MM.1S (cell line): ENCODE results near the gene PARP8.

ENCODE experiments used
- EZH2 ChIP-seq: fragments of 300-600 bp; sonication (generic); optimal IDR thresholded peaks from 2 replicates; pipeline ENCODE3; 2017; ENCODE audit warnings: low read depth, mild to moderate bottlenecking, antibody characterized with exemption, low read length, mixed read lengths
- TF ChIP-seq, protein P1 (sequence below): fragments of 300-600 bp; sonication (generic); IDR thresholded peaks from 2 replicates; pipeline ENCODE4 v1.5.1; 2016; ENCODE audit warnings: antibody characterized with exemption, low read length, mixed read lengths

DNA sequence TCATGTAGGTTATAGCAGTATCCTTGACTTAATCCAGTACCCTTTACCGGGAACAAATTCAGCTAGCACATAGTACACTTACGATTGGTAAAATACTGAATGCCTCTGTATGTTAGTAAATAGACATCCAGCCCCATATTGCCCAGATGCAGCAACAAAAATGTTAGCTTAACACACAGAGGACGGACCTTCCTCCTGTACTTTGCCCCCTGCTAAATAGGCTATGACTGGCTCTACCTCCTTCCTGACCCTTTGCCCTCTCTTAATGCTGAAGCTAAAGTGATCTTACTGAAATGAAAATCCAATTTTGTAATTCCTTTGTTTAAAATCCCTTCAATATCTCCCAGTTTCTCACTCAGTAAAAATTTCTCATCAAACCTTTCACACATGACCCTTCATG, 183.1 kb downstream of the PARP8 start:
- TF ChIP-seq, protein P1, sequence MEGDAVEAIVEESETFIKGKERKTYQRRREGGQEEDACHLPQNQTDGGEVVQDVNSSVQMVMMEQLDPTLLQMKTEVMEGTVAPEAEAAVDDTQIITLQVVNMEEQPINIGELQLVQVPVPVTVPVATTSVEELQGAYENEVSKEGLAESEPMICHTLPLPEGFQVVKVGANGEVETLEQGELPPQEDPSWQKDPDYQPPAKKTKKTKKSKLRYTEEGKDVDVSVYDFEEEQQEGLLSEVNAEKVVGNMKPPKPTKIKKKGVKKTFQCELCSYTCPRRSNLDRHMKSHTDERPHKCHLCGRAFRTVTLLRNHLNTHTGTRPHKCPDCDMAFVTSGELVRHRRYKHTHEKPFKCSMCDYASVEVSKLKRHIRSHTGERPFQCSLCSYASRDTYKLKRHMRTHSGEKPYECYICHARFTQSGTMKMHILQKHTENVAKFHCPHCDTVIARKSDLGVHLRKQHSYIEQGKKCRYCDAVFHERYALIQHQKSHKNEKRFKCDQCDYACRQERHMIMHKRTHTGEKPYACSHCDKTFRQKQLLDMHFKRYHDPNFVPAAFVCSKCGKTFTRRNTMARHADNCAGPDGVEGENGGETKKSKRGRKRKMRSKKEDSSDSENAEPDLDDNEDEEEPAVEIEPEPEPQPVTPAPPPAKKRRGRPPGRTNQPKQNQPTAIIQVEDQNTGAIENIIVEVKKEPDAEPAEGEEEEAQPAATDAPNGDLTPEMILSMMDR = no peak
- TF ChIP-seq EZH2 = no peak
